ENCODE results near the gene CADPS2.
"Not testable (repeated sequence)": the region's sequence is repeated elsewhere in the genome, so short reads cannot be mapped to it uniquely, and the experiment has no call there.

Gene CADPS2

DNA sequence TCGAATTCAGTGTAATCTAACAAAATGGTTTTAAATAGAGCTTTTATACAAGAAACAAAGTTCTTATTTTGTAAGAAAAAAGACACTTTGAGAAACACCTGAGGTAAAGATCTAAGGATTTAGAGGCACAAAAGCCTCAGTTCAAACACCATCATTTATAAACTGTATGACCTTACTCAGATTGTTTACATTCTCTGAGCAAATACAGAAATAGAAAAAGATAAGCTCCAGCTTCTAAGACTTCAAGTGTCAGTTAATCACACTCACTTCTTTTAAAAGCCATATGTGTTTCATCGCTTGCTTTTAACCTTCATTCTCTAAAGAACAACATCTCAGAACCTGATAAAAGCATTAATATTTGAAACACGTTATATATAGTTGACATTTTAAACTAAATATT is 27.9 kb downstream of the CADPS2 start:
- no peak for FAIRE-seq
- no peak for DNase-seq (ENCODE audit: extremely low spot score, insufficient read length, low read depth)

DNA sequence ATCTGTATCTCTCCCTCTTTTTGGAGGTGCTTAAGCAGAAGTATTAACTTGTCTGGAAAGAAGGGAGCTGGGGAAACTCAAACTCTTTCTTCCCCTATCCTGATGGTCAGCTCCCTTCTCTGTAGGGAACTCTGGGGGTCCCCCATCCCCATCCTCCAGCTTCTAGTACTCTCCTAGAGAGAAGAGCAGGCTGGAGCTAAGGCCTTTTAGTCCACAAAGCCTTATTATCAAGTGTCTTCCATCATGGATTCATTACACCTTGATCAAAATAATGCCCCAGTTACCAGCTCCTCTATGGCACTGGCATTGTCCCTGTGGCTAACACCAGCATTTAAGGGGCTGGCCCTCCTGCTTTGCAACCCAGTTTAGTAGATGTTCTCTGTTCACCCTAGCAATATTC is 35.7 kb downstream of the CADPS2 start:
- DNase-seq (ENCODE audit: extremely low spot score, insufficient read length, low read depth) (no peak), FAIRE-seq (no peak)

DNA sequence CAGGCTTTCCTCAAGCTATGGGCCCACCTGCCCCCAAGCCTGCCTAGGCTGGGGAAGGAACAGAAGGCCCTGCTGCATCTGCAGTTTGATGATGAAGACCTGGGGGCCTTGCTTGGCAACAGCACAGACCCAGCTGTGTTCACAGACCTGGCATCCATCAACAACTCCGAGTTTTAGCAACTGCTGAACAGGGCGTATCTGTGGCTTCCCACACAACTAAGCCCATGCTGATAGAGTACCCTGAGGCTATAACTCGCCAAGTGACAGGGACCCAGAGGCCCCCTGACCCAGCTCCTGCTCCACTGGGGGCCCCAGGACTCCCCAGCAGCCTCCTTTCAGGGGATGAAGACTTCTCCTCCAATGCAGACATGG is 36.3 kb downstream of the CADPS2 start:
- no peak for FAIRE-seq

GRCh38 chr7:122849322-122849956 is 36.8 kb downstream of the CADPS2 start:
- no peak for FAIRE-seq
- DNase-seq (ENCODE audit: extremely low spot score, insufficient read length, low read depth): no peak

More for the DNA sequence above, 36.3 kb downstream of the CADPS2 start:
- DNase-seq (ENCODE audit: extremely low spot score, insufficient read length, low read depth): no peak

DNA sequence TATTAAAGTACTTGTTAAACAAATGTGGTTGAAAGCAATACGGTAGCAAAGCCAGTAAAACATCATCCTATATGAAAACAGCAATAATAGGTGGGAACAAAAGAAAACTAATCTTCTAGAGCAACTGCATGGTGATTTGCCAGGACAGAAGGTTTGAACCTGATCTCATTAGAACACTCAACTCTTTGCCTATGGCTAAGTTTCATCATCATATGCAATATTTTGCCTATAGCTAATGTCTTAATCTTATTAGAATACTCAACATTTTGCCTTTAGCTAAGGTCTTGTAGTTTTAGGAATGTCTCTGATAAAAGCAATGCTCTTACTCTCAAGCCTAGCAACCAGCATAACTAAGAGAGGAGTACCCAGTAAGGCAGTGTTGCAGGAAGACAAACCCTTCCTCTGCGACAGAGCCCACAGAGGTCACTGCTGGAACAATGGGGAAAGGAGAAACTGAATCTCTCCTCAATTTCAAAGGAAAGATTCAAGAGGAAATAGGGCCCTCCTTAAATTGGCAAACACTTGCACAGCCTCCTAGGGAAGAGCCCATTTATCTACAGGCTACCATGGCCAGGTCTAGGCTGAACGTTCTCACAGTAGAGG is 38.3 kb downstream of the CADPS2 start:
- FAIRE-seq (no peak), DNase-seq (ENCODE audit: extremely low spot score, insufficient read length, low read depth) (no peak)

DNA sequence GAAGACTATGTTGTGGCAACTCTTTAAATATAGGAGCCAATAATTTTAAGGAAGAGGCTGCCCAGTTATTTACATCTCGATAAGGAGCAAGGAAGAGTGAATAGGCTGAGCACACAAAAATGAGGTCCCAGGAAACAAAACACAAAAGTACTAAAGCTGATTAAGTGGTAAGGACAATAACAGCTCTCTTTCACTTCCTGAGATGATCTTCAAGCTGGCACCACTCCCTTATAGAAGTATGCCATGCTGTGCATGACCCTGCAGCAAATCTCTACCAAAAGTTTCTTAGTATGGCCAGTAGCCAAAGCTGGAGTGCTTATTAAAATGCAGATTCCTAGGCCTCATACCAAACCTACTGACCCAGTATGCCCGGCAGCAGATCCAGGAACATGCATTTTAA is 39.7 kb downstream of the CADPS2 start:
- FAIRE-seq (no peak), DNase-seq (ENCODE audit: extremely low spot score, insufficient read length, low read depth) (no peak)

GRCh38 chr7:122845286-122845685 is 41.0 kb downstream of the CADPS2 start:
- DNase-seq (ENCODE audit: extremely low spot score, insufficient read length, low read depth) (no peak), FAIRE-seq (no peak)

DNA sequence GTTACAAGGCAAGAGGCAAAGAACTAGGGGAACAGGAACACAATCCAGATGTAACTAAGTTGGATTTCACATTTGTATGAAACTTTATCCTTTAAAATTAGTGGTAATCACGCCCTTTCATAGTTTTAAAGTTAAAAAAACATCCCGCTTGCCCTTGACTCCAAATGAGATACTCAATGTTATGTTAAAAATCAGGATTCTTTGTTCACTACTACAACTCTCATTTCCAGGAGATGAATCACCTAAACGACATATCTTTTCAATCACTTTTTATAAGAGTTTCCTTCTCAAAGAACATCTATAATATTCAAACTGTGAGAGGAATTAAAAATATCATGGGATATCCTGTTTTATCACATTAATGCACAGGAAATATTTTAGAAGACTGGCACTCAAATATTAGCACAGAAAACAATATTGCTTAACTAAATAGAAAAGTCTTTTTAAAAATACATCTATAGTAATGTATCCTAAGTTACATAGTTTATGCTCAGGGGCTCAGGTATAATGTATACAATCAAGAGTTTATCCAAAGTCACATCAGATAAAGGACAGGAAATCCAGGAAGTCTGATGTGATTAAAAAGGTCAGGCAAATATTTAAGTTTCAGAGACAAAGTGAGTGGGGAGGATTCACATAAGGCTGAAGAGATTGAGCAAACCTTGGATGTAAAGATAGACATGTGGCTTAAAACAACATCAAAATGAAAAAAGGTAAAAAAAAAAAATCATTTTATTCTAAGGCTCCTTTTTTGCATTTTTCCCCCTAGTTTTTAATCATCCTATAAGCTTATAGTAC is 41.9 kb downstream of the CADPS2 start:
- DNase-seq (ENCODE audit: extremely low spot score, insufficient read length, low read depth) (no peak), FAIRE-seq (no peak)

DNA sequence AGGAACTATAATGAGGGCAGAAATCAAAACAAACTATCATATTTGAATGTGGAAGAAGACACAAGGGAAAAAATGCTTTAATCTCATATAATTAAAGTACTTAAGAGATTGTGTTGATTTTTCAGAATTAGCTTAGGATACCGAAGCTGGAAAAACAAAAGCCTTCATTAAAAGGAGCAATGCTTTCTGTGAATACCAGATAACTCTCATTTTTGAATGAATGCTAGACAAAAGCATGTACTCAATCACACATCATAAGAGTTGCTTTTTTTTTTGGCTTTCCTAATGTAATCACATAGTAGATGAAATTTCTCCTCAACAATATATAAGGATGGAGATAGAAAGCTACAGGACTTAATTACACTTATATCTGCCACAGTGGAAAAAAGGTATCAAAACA is 43.3 kb downstream of the CADPS2 start:
- no peak for FAIRE-seq
- no peak for DNase-seq (ENCODE audit: extremely low spot score, insufficient read length, low read depth)

DNA sequence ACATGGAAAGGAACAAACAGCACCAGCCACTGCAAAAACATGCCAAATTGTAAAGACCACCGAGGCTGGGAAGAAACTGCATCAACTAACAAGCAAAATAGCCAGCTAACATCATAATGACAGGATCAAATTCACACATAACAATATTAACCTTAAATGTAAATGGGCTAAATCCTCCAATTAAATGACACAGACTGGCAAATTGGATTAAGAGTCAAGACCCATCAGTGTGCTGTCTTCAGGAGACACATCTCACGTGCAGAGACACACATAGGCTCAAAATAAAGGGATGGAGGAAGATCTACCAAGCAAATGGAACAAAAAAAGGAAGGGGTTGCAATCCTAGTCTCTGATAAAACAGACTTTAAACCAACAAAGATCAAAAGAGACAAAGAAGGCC is 50.0 kb downstream of the CADPS2 start:
- not testable (repeated sequence) for DNase-seq (ENCODE audit: extremely low spot score, insufficient read length, low read depth); FAIRE-seq

GRCh38 chr7:122834571-122834942 is 51.7 kb downstream of the CADPS2 start:
- not testable (repeated sequence) for DNase-seq (ENCODE audit: extremely low spot score, insufficient read length, low read depth); FAIRE-seq

GRCh38 chr7:122833888-122834570 is 52.2 kb downstream of the CADPS2 start:
- DNase-seq (ENCODE audit: extremely low spot score, insufficient read length, low read depth) (no peak), FAIRE-seq (no peak)

DNA sequence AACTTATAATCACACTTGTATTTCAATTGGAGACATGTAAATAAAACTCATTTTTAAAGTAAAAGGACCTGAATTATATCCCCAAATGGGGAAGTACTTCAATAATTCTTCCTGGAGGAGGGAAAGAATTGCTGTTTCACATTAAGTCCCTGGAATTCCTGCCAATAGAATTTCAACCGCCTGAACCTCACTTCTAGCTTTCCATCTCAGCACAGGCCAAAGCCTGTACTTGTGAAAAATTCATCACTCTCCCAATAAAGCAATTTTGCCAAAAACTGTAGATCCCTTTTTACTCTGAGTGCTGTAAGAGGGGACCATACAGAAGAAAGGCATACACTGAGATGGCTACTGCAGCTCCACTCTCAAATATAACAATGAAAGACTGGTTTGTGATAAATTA is 54.8 kb downstream of the CADPS2 start:
- DNase-seq (ENCODE audit: extremely low spot score, insufficient read length, low read depth) (no peak), FAIRE-seq (no peak)

DNA sequence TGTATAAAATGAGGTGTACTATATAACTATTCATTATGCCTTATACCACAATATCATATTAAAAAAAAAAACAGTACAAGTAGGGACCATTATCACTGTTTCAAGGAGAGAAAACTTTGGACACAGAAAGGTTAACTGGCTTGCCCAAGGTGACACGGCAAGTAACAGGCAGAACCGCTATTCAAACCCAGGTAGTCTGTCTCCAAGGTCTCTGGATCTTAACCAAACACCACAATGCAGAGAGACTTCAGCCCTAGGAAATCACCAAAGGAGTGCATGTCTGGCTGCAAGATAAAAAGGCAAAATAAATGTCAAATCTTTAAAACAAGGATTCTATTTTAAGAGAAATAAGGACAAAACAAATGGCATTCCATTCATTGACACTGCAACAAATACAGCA is 56.3 kb downstream of the CADPS2 start:
- FAIRE-seq (no peak), DNase-seq (ENCODE audit: extremely low spot score, insufficient read length, low read depth) (no peak)

DNA sequence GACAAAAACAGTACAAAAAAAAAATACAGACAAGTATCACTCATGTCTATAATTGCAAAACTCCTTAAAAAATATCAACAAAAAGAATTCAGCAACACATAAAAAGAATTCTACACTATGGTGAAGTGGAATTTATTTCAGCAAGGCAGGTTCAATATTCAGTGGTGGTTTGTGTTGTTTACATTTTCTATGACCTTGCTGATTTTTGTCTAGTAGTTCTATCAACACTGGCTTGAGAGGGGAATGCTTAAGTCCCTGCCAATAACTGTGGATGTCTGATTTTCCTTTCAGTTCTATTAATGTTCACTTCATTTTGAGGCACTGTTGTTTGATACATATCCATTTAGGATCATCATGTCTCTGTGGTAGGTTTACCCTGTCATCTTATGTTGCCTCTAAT is 58.5 kb downstream of the CADPS2 start:
- DNase-seq (ENCODE audit: extremely low spot score, insufficient read length, low read depth) (no peak), FAIRE-seq (no peak)

GRCh38 chr7:122813845-122814244 is 72.4 kb downstream of the CADPS2 start:
- FAIRE-seq (no peak), DNase-seq (ENCODE audit: extremely low spot score, insufficient read length, low read depth) (no peak)

GRCh38 chr7:122803851-122804250 is 82.4 kb downstream of the CADPS2 start:
- FAIRE-seq (no peak), DNase-seq (ENCODE audit: extremely low spot score, insufficient read length, low read depth) (no peak)

- DNase-seq (ENCODE audit: extremely low spot score, insufficient read length, low read depth) (no peak), FAIRE-seq (no peak)
Observed at GRCh38 chr7:122803323-122803722, 82.9 kb downstream of the CADPS2 start.

GRCh38 chr7:122802301-122802751 is 83.9 kb downstream of the CADPS2 start:
- no peak for FAIRE-seq
- no peak for DNase-seq (ENCODE audit: extremely low spot score, insufficient read length, low read depth)

DNA sequence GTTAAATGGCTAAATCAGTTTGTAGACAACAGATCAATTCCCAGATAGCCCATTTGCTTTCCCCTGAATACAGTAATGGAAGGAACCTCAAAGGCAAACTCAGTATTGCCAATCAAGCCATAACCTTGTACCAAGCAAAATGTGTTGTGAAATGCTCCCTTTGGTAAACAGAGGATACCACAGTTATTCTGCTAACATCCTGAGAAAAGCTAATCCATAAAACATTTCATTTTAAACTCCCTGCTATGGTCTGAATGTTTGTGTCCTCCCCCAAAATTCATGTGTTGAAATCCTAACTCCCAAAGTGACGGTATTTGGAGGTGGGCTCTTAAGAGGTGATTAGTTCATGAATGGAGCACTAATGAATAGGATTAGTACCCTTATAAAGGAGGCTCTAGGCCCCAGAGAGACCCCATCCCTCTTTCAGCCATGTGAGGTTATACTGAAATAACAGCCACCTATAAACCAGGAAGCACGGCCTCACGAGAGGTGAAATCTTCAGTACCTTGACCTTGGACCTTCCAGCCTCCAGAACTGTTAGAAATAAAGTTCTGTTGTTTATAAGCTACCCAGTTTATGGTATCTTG is 94.2 kb downstream of the CADPS2 start:
- DNase-seq (ENCODE audit: extremely low spot score, insufficient read length, low read depth): no peak
- no peak for FAIRE-seq

Measured in GM18507 (cell line).